Kidney (tissue), 14 donors: Measurements from ENCODE around the gene LRRC27. TPM values are rescaled to one million over a fixed set of nuclear protein-coding genes. Genes with fewer than 3 reads are reported as not detected.

Experiments used
- DNase-seq, 5 donors: peaks; one replicate each; pipeline ENCODE4 v3.0.0-alpha.2; 2013 to 2020
- FAIRE-seq: peaks from 2 replicates; lab custom pipeline; 2012; peaks lifted over from hg19 to GRCh38; lab: Jason Lieb, UNC
- H3K27ac ChIP-seq, 2 donors: one replicate each; pipeline ENCODE4 v1.7.0; 2013; ENCODE audit warnings: low read depth in 2 of 2, low read length in 2 of 2, inconsistent platforms in 1 of 2
- H3K27me3 ChIP-seq: one replicate; pipeline ENCODE4 v1.7.1; 2013; ENCODE audit warnings: low read length, inconsistent platforms; ENCODE audit not compliant: control insufficient read depth, insufficient read depth
- H3K36me3 ChIP-seq, 3 donors: one replicate each; pipeline versions ENCODE4 v1.7.0 to v1.7.1; 2013; ENCODE audit warnings: low read length in 3 of 3, control low read depth in 1 of 3, inconsistent platforms in 1 of 3; ENCODE audit not compliant: insufficient read depth in 3 of 3, control insufficient read depth in 2 of 3
- H3K4me1 ChIP-seq, 3 donors: one replicate each; pipeline versions ENCODE4 v1.7.0 to v1.7.1; 2013; ENCODE audit warnings: low read length in 3 of 3, inconsistent platforms in 1 of 3, low read depth in 1 of 3; ENCODE audit not compliant: control insufficient read depth in 2 of 3, insufficient read depth in 2 of 3
- H3K4me3 ChIP-seq, 3 donors: one replicate each; pipeline versions ENCODE4 v1.7.0 to v1.8.1; 2013; ENCODE audit warnings: low read length in 3 of 3, control low read depth in 1 of 3, inconsistent platforms in 1 of 3
- H3K9ac ChIP-seq, 3 donors: one replicate each; pipeline versions ENCODE4 v1.7.0 to v1.7.1; 2013; ENCODE audit warnings: low read length in 3 of 3, control low read depth in 1 of 3, inconsistent platforms in 1 of 3
- H3K9me3 ChIP-seq, 3 donors: one replicate each; pipeline versions ENCODE4 v1.7.0 to v1.7.1; 2013; ENCODE audit warnings: low read length in 3 of 3, control low read depth in 1 of 3, inconsistent platforms in 1 of 3; ENCODE audit not compliant: control insufficient read depth in 2 of 3, insufficient read depth in 1 of 3
- intact Hi-C: fragments of 100-400 bp; cut with DNase I; formaldehyde crosslinking; loops from one replicate; pipeline ENCODE4 v1.11.1; 2022
- polyA plus RNA-seq: library from polyadenylated mRNA; stranded (reverse); fragments of 350-450 nt; fragmentation: Illumina TruSeq; extraction: RNeasy Lipid Tissue Mini Kit (QIAGEN cat#74804); gene quantifications from one replicate; pipeline ENCODE4 v1.2.3, GENCODE V29; 2014; ENCODE audit warnings: low read depth, low replicate concordance; ENCODE audit not compliant: insufficient read depth
- total RNA-seq: library from RNA; stranded (reverse); fragmentation: NEBNext Ultra II Directional; extraction: Animal tissue kit (Norgen Biotek cat#: 25700); gene quantifications from one replicate; pipeline ENCODE4 v1.2.1, GENCODE V29; 2021
- TF ChIP-seq, protein P1 (sequence below): IDR thresholded peaks from 3 replicates; pipeline ENCODE4 v1.5.1; 2012; ENCODE audit warnings: mild to moderate bottlenecking, moderate library complexity, borderline replicate concordance; ENCODE audit not compliant: insufficient read depth; ENCODE audit errors: extremely low read depth
- donor health status: control.
- donor health status: control.
- donor health status: control.
- donor health status: control.
- donor health status: control.
- donor health status: DM: yes; HTN: yes; CAD: no.
- donor health status: Normal renal cell carcinoma (clear cell type).

Gene LRRC27
- total and polyA plus RNA-seq, 2 donors from 2014 or later, result 14.4 to 14.6 TPM

- H3K27me3 ChIP-seq, result no peaks in the 10 kb centered on the region
- FAIRE-seq, result no peak
Observed at GRCh38 chr10:132404169-132404880, 72.3 kb downstream of the LRRC27 start.

DNA sequence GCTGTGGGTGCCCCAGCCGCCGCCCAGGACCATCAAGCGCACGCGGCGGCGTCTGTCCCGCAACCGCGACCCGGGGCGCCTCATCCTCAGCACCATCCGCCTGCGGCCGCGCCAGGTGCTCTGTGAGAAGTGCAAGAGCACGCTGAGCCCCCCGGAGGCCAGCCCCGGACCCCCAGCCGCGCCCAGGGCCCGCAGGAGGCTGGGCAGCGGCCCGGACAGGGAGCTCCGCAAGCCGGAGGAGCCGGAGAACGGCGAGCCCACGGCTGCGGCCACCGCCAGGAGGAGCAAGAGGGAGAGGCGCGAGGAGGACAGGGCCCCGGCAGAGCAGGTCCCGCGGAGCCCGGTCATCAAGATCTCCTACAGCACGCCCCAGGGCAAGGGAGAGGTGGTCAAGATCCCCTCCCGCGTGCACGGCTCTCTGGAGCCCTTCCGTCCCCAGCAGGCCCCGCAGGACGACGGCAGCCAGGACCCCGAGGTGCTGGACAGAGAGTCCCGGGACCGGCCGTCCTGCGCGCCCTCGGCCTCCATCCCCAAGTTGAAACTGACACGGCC, 73.0 kb downstream of the LRRC27 start:
- no peak overlapping the region for H3K27ac ChIP-seq
- DNase-seq (peak in 1 of 5 donors; percentile 64), FAIRE-seq (no peak)
- intact Hi-C loops, result no loop called here
- no peaks in the 10 kb centered on the region for H3K27me3 ChIP-seq
- TF ChIP-seq, protein P1, sequence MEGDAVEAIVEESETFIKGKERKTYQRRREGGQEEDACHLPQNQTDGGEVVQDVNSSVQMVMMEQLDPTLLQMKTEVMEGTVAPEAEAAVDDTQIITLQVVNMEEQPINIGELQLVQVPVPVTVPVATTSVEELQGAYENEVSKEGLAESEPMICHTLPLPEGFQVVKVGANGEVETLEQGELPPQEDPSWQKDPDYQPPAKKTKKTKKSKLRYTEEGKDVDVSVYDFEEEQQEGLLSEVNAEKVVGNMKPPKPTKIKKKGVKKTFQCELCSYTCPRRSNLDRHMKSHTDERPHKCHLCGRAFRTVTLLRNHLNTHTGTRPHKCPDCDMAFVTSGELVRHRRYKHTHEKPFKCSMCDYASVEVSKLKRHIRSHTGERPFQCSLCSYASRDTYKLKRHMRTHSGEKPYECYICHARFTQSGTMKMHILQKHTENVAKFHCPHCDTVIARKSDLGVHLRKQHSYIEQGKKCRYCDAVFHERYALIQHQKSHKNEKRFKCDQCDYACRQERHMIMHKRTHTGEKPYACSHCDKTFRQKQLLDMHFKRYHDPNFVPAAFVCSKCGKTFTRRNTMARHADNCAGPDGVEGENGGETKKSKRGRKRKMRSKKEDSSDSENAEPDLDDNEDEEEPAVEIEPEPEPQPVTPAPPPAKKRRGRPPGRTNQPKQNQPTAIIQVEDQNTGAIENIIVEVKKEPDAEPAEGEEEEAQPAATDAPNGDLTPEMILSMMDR, result no peak
- H3K9me3 ChIP-seq, result no peaks in the 10 kb centered on the region
- no peak overlapping the region for H3K9ac ChIP-seq
- no peak overlapping the region for H3K4me3 ChIP-seq
- peaks cover 0 to 7% (median 0%) of the 10 kb centered on the region in 3 donors for H3K36me3 ChIP-seq
- peaks cover 0 to 49% (median 11%) of the 10 kb centered on the region in 3 donors for H3K4me1 ChIP-seq

More at GRCh38 chr10:132404169-132404880, 72.3 kb downstream of the LRRC27 start:
- TF ChIP-seq, protein P1, result no peak
- no peaks in the 10 kb centered on the region for H3K9me3 ChIP-seq
- peaks cover 0 to 49% (median 9%) of the 10 kb centered on the region in 3 donors for H3K4me1 ChIP-seq
- peak in 1 of 5 donors; percentile 62 for DNase-seq
- no peak overlapping the region for H3K27ac ChIP-seq
- H3K36me3 ChIP-seq, result peaks cover 0 to 7% (median 0%) of the 10 kb centered on the region in 3 donors
- intact Hi-C loops, result no loop called here
- H3K9ac ChIP-seq, result no peak overlapping the region
- no peak overlapping the region for H3K4me3 ChIP-seq

DNA sequence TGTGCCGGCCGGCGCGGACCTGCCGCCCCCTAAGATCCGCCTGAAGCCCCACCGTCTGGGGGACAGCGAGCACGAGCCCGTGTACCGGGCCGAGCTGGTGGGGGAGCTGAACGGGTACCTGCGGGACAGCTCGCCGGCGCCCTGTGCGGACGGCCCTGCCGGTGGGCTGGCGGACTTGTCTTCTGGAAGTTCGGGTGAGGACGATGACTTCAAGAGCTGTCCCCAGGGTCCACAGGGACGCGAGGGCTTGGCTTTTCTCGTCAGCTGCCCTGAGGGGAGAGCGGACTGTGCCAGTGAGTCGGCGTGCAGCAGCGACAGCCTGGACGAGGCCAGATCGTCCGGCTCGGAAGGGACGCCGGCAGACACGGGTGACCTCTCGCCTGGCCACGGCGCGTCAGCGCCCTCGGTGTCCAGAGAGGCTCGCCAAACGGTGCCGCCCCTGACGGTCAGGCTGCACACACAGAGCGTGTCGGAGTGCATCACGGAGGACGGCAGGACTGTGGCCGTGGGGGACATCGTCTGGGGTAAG, 73.5 kb downstream of the LRRC27 start:
- Histone ChIP-seq H3K4me1 (peaks cover 0 to 49% (median 11%) of the 10 kb centered on the region in 3 donors), H3K9ac (no peak overlapping the region), H3K4me3 (no peak overlapping the region), H3K27ac (no peak overlapping the region), H3K36me3 (peaks cover 0 to 7% (median 0%) of the 10 kb centered on the region in 3 donors), H3K27me3 (no peaks in the 10 kb centered on the region), H3K9me3 (no peaks in the 10 kb centered on the region)
- DNase-seq (peak in 1 of 5 donors; percentile 80), FAIRE-seq (no peak)
- TF ChIP-seq, protein P1, result no peak
- intact Hi-C loops, result no loop called here
